ENCODE measurements around the gene GRSF1. TPM values are rescaled to one million over a fixed set of nuclear protein-coding genes. Genes with fewer than 3 reads are reported as not detected.

GRSF1 gene
- total and polyA plus RNA-seq, 2 of the 13 experiments (the other 11 are each of a cell fraction or from before 2014, with no cell fraction given): 66.5 to 103 TPM

GRCh38 chr4:70838666-70839588 is 763 bp downstream of the GRSF1 start (continued):
- TF ChIP-seq NR2F1 (CRISPR knock-in tag; IDR thresholded peaks at IDR 0.05): no peak
- TF ChIP-seq MED8 (CRISPR knock-in tag; IDR thresholded peaks at IDR 0.05; ENCODE audit: insufficient replicate concordance): no peak
- TF ChIP-seq BRD4 (CRISPR knock-in tag; IDR thresholded peaks at IDR 0.05): no peak
- peak; percentile 46; the same call in 1 of the 2 replicates for TF ChIP-seq POGK (CRISPR knock-in tag; conservative IDR thresholded peaks at IDR 0.05)
- no peak for TF ChIP-seq TRAFD1 (CRISPR knock-in tag; IDR thresholded peaks at IDR 0.05; ENCODE audit: borderline replicate concordance)
- TF ChIP-seq ZNF230 (CRISPR knock-in tag; IDR thresholded peaks at IDR 0.05): no peak
- no peak for TF ChIP-seq MAX (IDR thresholded peaks at IDR 0.05)
- TF ChIP-seq TOPORS (CRISPR knock-in tag; IDR thresholded peaks at IDR 0.05): no peak
- 0 out of 2 replicates have a peak, but pooled peaks have one; percentile 44 for TF ChIP-seq ZSCAN25 (CRISPR knock-in tag; IDR thresholded peaks at IDR 0.05)
- TF ChIP-seq CBX2 (IDR thresholded peaks at IDR 0.05; ENCODE audit: low read depth, low read length): no peak
- no peak for TF ChIP-seq CBX2 (CRISPR knock-in tag; IDR thresholded peaks at IDR 0.05; ENCODE audit: low read depth)
- TF ChIP-seq TERF1 (CRISPR knock-in tag; IDR thresholded peaks at IDR 0.05): no peak
- no peak for TF ChIP-seq ZNF142 (CRISPR knock-in tag; IDR thresholded peaks at IDR 0.05)
- 0 out of 2 replicates have a peak, but pooled peaks have one; percentile 75 for TF ChIP-seq ZNF747 (CRISPR knock-in tag; IDR thresholded peaks at IDR 0.05; ENCODE audit: borderline replicate concordance)
- peak; percentile 66; the same call in 1 of the 2 replicates for TF ChIP-seq ZNF414 (CRISPR knock-in tag; IDR thresholded peaks at IDR 0.05)
- TF ChIP-seq GPN1 (CRISPR knock-in tag; IDR thresholded peaks at IDR 0.05; ENCODE audit: borderline replicate concordance): no peak
